Choroid plexus epithelial cell (primary cell): ENCODE data around the gene RTP1.

ENCODE experiments used
- DNase-seq: peaks from one replicate; pipeline ENCODE4 v3.0.0-alpha.2; 2010; ENCODE audit warnings: low read depth
- H3K4me3 ChIP-seq: 2 replicates; pipeline ENCODE4 v1.5.1; 2011; ENCODE audit warnings: low read depth, mild to moderate bottlenecking, control low read depth, low read length, moderate library complexity
- TF ChIP-seq, protein P1 (sequence below): conservative IDR thresholded peaks from 2 replicates; pipeline ENCODE4 v1.5.1; 2011; ENCODE audit warnings: low read depth, mild to moderate bottlenecking, control low read depth, inconsistent platforms, low read length, moderate library complexity

The RTP1 gene

DNA sequence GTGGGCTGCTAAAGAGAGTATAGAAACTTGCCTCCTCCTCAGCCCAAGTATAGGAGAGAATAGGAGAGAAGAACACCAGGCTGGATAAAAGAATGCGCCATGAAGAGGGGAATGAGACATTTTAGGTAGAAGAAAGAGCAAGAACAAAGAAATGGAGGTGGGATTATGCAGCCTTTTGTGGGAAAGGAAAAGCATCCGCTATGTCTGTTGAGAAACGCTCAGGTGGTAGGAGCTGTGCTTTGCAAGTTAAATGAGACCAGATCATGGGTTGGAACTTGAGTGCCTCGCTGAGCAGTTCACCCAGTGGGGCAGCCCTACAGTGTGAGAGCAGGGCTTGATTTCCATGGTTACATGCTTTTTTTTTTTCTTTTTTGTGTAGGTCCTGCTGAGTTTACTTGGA is 11.5 kb upstream of the RTP1 start:
- DNase-seq = peak; percentile 21
- no peak overlapping the region for H3K4me3 ChIP-seq
- TF ChIP-seq, protein P1, sequence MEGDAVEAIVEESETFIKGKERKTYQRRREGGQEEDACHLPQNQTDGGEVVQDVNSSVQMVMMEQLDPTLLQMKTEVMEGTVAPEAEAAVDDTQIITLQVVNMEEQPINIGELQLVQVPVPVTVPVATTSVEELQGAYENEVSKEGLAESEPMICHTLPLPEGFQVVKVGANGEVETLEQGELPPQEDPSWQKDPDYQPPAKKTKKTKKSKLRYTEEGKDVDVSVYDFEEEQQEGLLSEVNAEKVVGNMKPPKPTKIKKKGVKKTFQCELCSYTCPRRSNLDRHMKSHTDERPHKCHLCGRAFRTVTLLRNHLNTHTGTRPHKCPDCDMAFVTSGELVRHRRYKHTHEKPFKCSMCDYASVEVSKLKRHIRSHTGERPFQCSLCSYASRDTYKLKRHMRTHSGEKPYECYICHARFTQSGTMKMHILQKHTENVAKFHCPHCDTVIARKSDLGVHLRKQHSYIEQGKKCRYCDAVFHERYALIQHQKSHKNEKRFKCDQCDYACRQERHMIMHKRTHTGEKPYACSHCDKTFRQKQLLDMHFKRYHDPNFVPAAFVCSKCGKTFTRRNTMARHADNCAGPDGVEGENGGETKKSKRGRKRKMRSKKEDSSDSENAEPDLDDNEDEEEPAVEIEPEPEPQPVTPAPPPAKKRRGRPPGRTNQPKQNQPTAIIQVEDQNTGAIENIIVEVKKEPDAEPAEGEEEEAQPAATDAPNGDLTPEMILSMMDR = no peak

DNA sequence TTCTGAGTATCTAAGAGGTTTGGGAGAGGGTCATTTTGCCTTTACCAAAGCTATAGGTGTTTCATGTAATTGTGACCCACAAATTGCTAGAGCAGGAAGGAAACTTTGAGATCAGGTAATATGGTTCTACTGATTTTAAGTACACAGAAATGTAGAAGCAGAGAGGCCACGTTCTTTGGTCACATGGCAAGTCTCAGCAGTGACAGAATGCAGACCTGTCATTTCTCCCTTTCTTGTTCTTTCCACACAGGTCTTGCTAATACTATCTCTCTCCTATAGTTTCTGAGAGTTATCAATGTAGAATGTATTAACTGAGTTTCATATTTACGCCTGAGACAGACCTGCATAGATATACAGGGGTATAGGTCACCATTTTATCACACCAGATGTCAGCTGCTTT is 10.9 kb upstream of the RTP1 start:
- no peak overlapping the region for H3K4me3 ChIP-seq
- TF ChIP-seq, protein P1 = no peak
- no peak for DNase-seq

DNA sequence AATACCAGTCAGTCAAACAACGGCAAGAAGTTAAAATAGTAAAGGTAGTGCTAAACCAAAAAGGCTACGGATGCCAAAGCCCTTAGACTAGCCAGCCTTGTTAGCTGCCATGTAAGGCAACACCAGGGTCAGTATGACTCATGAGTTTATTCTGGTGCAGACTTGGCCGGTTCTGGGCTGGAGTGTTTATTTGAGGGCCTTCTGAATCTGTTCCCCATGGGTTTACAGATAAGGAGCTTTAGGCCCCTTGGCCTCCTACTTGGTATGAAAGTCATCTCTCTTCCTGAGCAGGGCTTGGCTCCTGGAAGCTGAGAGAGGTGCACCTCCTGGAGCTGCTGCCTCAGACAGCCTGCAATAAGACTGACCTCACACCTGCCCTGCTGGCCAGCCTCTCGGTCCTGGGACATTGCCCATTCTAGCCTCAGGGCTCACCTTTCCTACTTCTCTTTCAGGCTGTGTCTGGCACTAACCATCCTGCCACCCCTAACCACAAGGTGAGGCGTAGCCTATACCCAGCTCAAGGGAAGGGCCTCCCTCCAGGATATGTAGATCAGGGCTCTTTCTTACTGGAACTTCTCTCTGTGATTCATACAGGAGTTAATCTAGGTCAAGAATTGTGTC is 10.4 kb upstream of the RTP1 start:
- DNase-seq = peak; percentile 92
- TF ChIP-seq, protein P1 = no peak
- H3K4me3 ChIP-seq = no peak overlapping the region

DNA sequence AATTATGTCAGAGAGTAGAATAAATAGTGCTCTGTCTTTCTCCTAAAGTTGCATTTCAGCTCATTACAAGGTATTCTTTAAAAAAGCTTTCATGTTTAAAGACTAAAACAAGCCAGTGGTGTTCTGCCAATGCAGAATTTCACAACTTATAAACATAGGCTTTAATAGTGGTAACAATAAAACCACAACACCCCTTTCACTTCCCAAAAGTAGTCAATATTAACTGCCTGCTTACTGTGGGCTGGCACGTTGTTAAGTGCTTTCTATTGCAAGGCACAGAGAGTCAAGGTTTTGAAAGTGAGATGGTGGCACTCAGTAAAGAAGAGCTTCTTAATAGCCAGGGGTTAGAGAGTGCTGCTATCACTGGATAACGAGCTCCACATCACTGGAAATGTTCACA is 8.4 kb upstream of the RTP1 start:
- no peak for DNase-seq
- H3K4me3 ChIP-seq = no peak overlapping the region
- TF ChIP-seq, protein P1 = no peak

DNA sequence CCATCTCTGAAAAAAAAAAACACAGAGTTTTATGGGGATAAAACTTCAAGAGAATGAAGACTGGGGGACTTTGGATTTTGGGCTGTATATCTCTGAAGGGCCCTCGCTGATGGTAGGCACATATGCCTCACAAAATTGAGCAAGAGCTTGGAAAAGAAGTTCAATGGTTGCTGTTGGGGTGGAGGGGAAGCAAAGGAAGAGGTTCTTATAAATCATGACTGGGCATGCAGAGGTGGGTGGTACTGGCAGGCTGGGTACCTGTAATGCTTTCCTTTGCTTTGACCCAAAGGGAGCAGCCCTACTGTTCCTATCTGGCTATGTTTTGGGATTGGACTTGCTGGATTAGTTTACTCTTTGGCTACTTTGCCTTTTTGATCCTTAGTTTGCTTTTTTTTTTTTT is 6.0 kb upstream of the RTP1 start:
- TF ChIP-seq, protein P1 = no peak
- no peak for DNase-seq
- no peak overlapping the region for H3K4me3 ChIP-seq

DNA sequence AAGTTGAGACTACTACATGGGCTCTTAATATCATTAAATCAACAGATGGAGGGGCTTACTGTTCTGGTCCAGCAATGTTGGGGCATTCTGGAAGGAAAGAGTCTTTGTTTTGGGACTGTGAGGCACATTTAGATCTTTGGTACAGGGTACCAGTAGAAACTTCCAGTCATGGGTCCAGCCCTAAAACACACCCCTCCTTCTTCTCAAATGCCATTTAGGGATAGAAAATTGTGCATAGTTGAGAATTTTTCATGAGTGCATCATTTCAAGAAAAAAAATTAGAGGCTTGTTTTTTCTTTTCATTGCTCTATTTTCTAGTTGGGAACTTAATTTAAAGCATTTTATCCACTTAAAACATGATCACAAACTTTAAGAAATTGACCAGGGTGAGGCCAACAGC is 4.1 kb upstream of the RTP1 start:
- H3K4me3 ChIP-seq = no peak overlapping the region
- TF ChIP-seq, protein P1 = no peak
- peak; percentile 19 for DNase-seq

DNA sequence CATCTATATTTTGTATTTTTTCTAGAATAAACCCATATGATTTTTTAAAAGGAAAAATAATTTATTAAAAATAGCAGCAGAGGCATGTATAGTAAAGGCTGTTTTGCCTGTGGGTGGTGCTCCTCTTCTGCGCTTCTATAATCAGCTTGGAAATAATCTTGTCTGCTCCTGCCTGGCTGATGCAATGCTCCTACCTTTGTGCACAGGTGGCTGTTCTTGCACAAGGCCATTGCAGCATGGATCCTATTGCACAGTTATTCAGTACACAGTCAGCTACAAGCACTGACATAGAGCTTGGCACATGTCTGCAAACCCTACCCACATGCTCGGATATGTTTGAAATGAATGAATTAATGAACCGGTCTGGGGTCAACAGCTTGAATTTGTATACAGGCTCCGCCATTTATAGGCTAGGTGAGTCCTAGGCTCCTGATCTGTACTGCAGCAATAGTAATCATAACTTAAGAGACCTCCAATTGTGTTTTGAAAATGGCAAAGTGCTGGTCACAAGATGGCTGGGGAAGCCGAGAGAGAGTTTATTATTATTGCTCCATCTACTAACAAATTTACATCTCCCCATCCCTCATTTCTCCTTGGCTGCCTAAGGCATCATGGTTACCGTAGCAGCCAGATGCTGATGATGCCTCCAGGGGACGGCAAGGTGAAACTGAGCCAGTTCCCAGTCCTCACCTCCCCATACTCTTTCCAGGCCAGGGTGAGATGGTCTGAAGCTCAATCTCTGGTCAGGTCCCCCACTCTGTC is 532 bp upstream of the RTP1 start:
- no peak overlapping the region for H3K4me3 ChIP-seq
- TF ChIP-seq, protein P1 = no peak
- no peak for DNase-seq
